LoVo (cell line): ENCODE results near the gene PLEKHM3.

Experiments
- DNase-seq: peaks from one replicate; pipeline ENCODE4 v3.0.0-alpha.2; 2016; ENCODE audit warnings: low spot score

Gene PLEKHM3

GRCh38 chr2:208025037-208025813, at the start of gene PLEKHM3:
Gene PLEKHM3 (minus strand): TSS chr2:208025527. CDS start chr2:208001639, 23,888 bp downstream.
- peak; percentile 86 for DNase-seq

GRCh38 chr2:208074610-208075356, 49.5 kb upstream of the PLEKHM3 start:
- DNase-seq = no peak

GRCh38 chr2:208072250-208072892, 47.0 kb upstream of the PLEKHM3 start:
- peak; percentile 62 for DNase-seq

GRCh38 chr2:208069186-208069585, 43.9 kb upstream of the PLEKHM3 start:
- DNase-seq = no peak

GRCh38 chr2:208066016-208066415, 40.7 kb upstream of the PLEKHM3 start:
- DNase-seq = no peak

- DNase-seq = no peak
These were observed 40.1 kb upstream of the PLEKHM3 start for GRCh38 chr2:208065476-208065875.

- DNase-seq = peak; percentile 44
These were observed 39.1 kb upstream of the PLEKHM3 start for GRCh38 chr2:208064220-208064961.

- DNase-seq = no peak
These were observed 37.6 kb upstream of the PLEKHM3 start for GRCh38 chr2:208062961-208063360.

- peak; percentile 25 for DNase-seq
These were observed 36.8 kb upstream of the PLEKHM3 start for GRCh38 chr2:208062113-208062512.

- no peak for DNase-seq
These were observed 31.8 kb upstream of the PLEKHM3 start for GRCh38 chr2:208057108-208057507.

GRCh38 chr2:208049441-208049840, 24.1 kb upstream of the PLEKHM3 start:
- DNase-seq = no peak

GRCh38 chr2:208049006-208049405, 23.7 kb upstream of the PLEKHM3 start:
- DNase-seq = no peak

- peak; percentile 47 for DNase-seq
These were observed 22.5 kb upstream of the PLEKHM3 start for GRCh38 chr2:208047840-208048239.

GRCh38 chr2:208046686-208047085, 21.4 kb upstream of the PLEKHM3 start:
- no peak for DNase-seq

GRCh38 chr2:208042450-208042849, 17.1 kb upstream of the PLEKHM3 start:
- no peak for DNase-seq

- DNase-seq = no peak
These were observed 16.7 kb upstream of the PLEKHM3 start for GRCh38 chr2:208042041-208042440.

- peak; percentile 56 for DNase-seq
These were observed 15.2 kb upstream of the PLEKHM3 start for GRCh38 chr2:208040199-208041171.

- DNase-seq = no peak
These were observed 14.2 kb upstream of the PLEKHM3 start for GRCh38 chr2:208039376-208040110.

GRCh38 chr2:208037564-208038487, 12.5 kb upstream of the PLEKHM3 start:
- DNase-seq = no peak
